Stimulated activated effector memory CD8-positive, alpha-beta T cell treated with anti-CD3 and anti-CD28 coated beads, Interleukin-12 subunit alpha, Interleukin-12 subunit beta, amount 100 ng/mL, for 72 hours (primary cell): ENCODE measurements around the gene RIGI.
"Not testable (repeated sequence)": the region's sequence is repeated elsewhere in the genome, so short reads cannot be mapped to it uniquely, and the experiment has no call there.

Experiments
- ATAC-seq: fragments of 150-1000 bp; cut with Tn5 transposase; 2 replicates; pipeline ENCODE4 v1.10.0; 2021
- DNase-seq, 2 donors: peaks; one replicate each; pipeline ENCODE4 v3.0.0; 2021 to 2022; ENCODE audit warnings: low spot score in 2 of 2
- H3K27ac Mint-ChIP-seq: one replicate; pipeline ENCODE4 v1.8.0; 2022; ENCODE audit warnings: mild to moderate bottlenecking, mixed read lengths
- H3K36me3 Mint-ChIP-seq: one replicate; pipeline ENCODE4 v1.8.0; 2022; ENCODE audit warnings: mild to moderate bottlenecking, mixed read lengths
- H3K4me1 Mint-ChIP-seq: one replicate; pipeline ENCODE4 v1.8.0; 2022; ENCODE audit warnings: mixed read lengths
- H3K4me3 Mint-ChIP-seq: one replicate; pipeline ENCODE4 v1.8.0; 2022; ENCODE audit warnings: mild to moderate bottlenecking, mixed read lengths
- H3K9me3 Mint-ChIP-seq: one replicate; pipeline ENCODE4 v1.8.0; 2022; ENCODE audit warnings: mixed read lengths

Gene RIGI

GRCh38 chr9:32550562-32551275 lies 24.7 kb upstream of the RIGI start:
- Mint-ChIP-seq H3K36me3 (peaks cover 73% of the 10 kb centered on the region), H3K27ac (peak overlapping the region; percentile 100), H3K9me3 (no peaks in the 10 kb centered on the region), H3K4me3 (peak overlapping the region; percentile 99), H3K4me1 (peaks cover 34% of the 10 kb centered on the region)
- ATAC-seq (peak; percentile 81), DNase-seq (peak; percentile 91 to 97)

- Mint-ChIP-seq H3K4me1 (peaks cover 29% of the 10 kb centered on the region), H3K36me3 (peaks cover 73% of the 10 kb centered on the region), H3K4me3 (peak overlapping the region; percentile 99), H3K9me3 (no peaks in the 10 kb centered on the region), H3K27ac (peak overlapping the region; percentile 100)
- ATAC-seq (no peak), DNase-seq (no peak)
Measured at GRCh38 chr9:32550150-32550561, 24.2 kb upstream of the RIGI start.

DNA sequence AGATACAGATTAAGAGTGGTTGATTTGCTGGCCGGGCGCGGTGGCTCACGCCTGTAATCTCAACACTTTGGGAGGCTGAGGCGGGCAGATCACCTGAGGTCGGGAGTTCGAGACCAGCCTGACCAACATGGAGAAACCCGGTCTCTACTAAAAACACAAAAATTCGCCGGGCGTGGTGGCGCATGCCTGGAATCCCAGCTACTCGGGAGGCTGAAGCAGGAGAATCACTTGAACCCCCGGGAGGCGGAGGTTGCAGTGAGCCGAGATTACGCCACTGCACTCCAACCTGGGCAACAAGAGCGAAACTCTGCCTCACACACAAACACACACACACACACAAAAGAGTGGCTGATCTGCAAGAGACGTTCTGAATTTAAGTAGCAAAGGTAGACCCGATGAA lies 22.2 kb upstream of the RIGI start:
- DNase-seq, H3K27ac Mint-ChIP-seq, H3K4me3 Mint-ChIP-seq, H3K9me3 Mint-ChIP-seq, ATAC-seq: not testable (repeated sequence)
- Mint-ChIP-seq H3K36me3 (peaks cover 74% of the 10 kb centered on the region), H3K4me1 (peaks cover 23% of the 10 kb centered on the region)

DNA sequence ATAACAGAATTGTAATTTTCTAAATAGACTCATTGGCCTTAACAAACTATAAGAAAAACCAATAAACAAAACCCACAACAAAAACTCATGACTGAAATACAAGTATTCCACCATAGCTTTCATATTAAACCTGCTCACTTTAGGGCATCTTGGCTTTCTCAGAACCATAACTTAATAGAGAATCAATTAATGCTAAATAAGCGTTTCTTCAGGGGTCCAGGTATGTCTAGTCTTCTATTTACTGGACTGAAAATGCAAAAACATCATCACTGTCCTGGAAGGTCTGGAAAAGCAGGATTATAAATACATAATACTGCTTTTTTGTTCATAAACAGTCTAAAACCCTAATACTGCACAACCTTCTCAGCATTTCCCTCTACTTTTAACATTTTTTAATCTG lies 19.9 kb upstream of the RIGI start:
- H3K4me3 Mint-ChIP-seq = no peak overlapping the region
- ATAC-seq = no peak
- peaks cover 76% of the 10 kb centered on the region for H3K36me3 Mint-ChIP-seq
- peak overlapping the region; percentile 37 for H3K27ac Mint-ChIP-seq
- no peaks in the 10 kb centered on the region for H3K9me3 Mint-ChIP-seq
- H3K4me1 Mint-ChIP-seq = peaks cover 17% of the 10 kb centered on the region
- DNase-seq = no peak

DNA sequence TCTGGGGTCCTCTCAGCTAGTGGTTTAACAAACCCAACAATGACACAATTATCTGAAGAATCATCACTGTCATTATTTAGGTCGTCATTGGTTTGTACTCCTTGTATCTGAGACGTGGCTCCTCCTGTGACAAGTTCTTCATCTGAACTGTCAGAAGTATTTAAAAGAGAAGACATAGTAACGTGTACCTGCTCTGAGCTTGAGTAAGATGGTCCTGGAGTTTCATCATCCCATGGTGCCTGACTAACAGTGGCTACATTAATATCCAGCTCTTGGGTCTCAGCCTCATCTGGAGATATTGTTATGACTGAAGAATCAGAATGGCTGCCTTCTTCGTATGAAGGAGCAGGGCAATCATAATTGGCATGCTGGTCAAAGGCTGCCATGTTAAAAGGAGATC lies 17.1 kb upstream of the RIGI start:
- no peaks in the 10 kb centered on the region for H3K9me3 Mint-ChIP-seq
- H3K4me1 Mint-ChIP-seq = no peaks in the 10 kb centered on the region
- DNase-seq (no peak), ATAC-seq (no peak)
- H3K27ac Mint-ChIP-seq = no peak overlapping the region
- H3K36me3 Mint-ChIP-seq = peaks cover 50% of the 10 kb centered on the region
- H3K4me3 Mint-ChIP-seq = no peak overlapping the region

GRCh38 chr9:32533816-32534215 lies 7.8 kb upstream of the RIGI start:
- no peaks in the 10 kb centered on the region for H3K36me3 Mint-ChIP-seq
- H3K27ac Mint-ChIP-seq = no peak overlapping the region
- no peaks in the 10 kb centered on the region for H3K4me1 Mint-ChIP-seq
- H3K4me3 Mint-ChIP-seq = no peak overlapping the region
- H3K9me3 Mint-ChIP-seq = no peaks in the 10 kb centered on the region
- ATAC-seq (no peak), DNase-seq (no peak)

- Mint-ChIP-seq H3K36me3 (no peaks in the 10 kb centered on the region), H3K4me3 (no peak overlapping the region), H3K27ac (no peak overlapping the region), H3K9me3 (no peaks in the 10 kb centered on the region), H3K4me1 (no peaks in the 10 kb centered on the region)
- DNase-seq (no peak), ATAC-seq (no peak)
Measured at GRCh38 chr9:32533336-32533735, 7.3 kb upstream of the RIGI start.

GRCh38 chr9:32526707-32527048 lies 682 bp upstream of the RIGI start:
- peak overlapping the region; percentile 93 for H3K4me3 Mint-ChIP-seq
- peaks cover 5% of the 10 kb centered on the region for H3K36me3 Mint-ChIP-seq
- H3K4me1 Mint-ChIP-seq = peaks cover 30% of the 10 kb centered on the region
- DNase-seq (no peak), ATAC-seq (no peak)
- H3K27ac Mint-ChIP-seq = peak overlapping the region; percentile 93
- no peaks in the 10 kb centered on the region for H3K9me3 Mint-ChIP-seq

- Mint-ChIP-seq H3K4me1 (peaks cover 30% of the 10 kb centered on the region), H3K9me3 (no peaks in the 10 kb centered on the region), H3K27ac (peak overlapping the region; percentile 93), H3K4me3 (peak overlapping the region; percentile 93), H3K36me3 (peaks cover 5% of the 10 kb centered on the region)
- DNase-seq (no peak), ATAC-seq (no peak)
Measured at GRCh38 chr9:32525709-32526030, 326 bp downstream of the RIGI start.

DNA sequence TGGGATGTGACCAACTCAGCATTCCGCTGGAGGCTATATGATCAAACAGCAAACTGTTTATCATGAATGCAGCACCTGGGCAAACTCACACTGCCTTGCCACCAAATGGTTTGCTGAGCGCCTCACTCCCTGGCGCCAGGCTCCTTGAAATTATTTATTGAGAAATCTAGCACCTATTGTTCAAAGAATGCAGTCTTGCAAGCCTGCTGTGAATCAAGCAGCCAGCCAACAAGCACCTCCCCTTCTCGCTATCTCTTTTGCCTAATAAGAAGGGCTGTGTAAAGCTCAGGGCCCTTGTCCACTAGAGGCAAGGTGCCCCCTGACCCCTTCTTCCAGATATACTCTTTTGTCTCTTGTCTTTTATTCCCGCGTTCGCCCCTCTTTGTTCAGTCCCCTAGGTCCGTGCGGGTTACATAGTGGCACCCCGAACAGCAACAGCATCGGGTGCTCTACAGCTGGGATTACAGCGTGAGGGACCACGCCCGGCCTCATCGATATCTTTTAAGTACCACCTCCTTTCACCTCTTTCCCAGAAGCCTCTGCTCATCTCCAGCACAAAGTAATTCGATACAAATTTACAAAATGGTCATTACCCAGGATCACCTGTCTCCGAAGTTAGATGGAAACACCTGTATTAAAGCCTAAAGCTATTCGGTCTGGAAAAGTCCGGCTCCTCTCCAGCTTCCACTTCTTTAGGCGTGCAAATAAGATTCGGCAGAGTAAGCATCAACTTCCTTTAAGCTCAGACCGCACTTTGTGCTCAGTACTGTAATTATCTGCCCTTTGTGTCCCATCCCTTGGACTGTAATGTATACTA lies 896 bp downstream of the RIGI start:
- Mint-ChIP-seq H3K4me1 (peaks cover 30% of the 10 kb centered on the region), H3K27ac (peak overlapping the region; percentile 93), H3K36me3 (peaks cover 5% of the 10 kb centered on the region), H3K9me3 (no peaks in the 10 kb centered on the region), H3K4me3 (peak overlapping the region; percentile 93)
- ATAC-seq (peak; percentile 68), DNase-seq (peak in 1 of 2 donors; percentile 55)

- peaks cover 30% of the 10 kb centered on the region for H3K4me1 Mint-ChIP-seq
- H3K4me3 Mint-ChIP-seq = peak overlapping the region; percentile 93
- not testable (repeated sequence) for H3K9me3 Mint-ChIP-seq, ATAC-seq, H3K36me3 Mint-ChIP-seq, DNase-seq
- H3K27ac Mint-ChIP-seq = peak overlapping the region; percentile 93
Measured at GRCh38 chr9:32524558-32524891, 1.5 kb downstream of the RIGI start.

DNA sequence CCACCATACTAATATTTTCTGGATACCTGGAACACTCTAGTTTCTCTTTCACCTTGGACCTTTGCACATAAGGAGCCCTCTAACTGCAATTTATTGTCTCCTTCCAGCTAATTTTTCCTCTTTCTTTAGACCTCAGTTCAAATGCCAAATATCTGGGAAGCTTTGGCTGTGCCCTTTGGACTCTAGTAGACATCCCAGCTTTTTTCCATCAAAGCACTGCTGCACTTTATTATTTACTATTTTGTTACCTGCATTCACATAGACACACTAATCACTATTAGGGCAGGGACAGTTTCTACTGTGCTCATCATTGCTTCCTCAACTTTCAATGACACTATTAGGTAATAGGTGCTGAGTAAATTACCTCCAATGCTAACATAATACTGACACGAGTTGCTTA lies 2.1 kb downstream of the RIGI start:
- ATAC-seq (no peak), DNase-seq (no peak)
- Mint-ChIP-seq H3K4me3 (peak overlapping the region; percentile 93), H3K36me3 (peaks cover 5% of the 10 kb centered on the region), H3K4me1 (peaks cover 30% of the 10 kb centered on the region), H3K27ac (peak overlapping the region; percentile 8), H3K9me3 (no peaks in the 10 kb centered on the region)

GRCh38 chr9:32518276-32518675 lies 7.7 kb downstream of the RIGI start:
- H3K27ac Mint-ChIP-seq = no peak overlapping the region
- no peaks in the 10 kb centered on the region for H3K36me3 Mint-ChIP-seq
- peaks cover 36% of the 10 kb centered on the region for H3K4me1 Mint-ChIP-seq
- H3K9me3 Mint-ChIP-seq = no peaks in the 10 kb centered on the region
- DNase-seq (no peak), ATAC-seq (no peak)
- no peak overlapping the region for H3K4me3 Mint-ChIP-seq

DNA sequence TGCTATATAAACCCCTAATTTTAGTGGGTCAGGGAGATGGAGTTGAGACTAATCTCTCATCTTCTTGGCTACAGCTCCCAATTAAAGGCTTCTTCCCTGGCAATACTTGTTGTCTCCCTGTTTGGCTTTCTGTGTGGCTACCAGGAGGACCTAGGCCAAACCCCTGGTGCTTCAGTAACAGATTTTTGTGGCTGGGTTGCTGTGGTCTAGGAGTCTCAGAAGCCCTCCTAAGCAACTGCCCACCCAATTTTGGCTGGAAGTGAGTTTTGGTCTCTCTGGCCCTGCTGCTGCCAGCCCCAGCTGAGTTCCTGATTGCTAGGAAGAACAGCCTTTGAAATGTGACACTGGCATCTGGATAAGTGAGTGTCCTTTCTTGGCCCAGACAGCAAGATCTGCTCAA lies 9.8 kb downstream of the RIGI start:
- H3K9me3 Mint-ChIP-seq = no peaks in the 10 kb centered on the region
- H3K36me3 Mint-ChIP-seq = no peaks in the 10 kb centered on the region
- peak overlapping the region; percentile 4 for H3K27ac Mint-ChIP-seq
- H3K4me3 Mint-ChIP-seq = no peak overlapping the region
- ATAC-seq (peak; percentile 13), DNase-seq (no peak)
- H3K4me1 Mint-ChIP-seq = peaks cover 42% of the 10 kb centered on the region

- H3K36me3 Mint-ChIP-seq = no peaks in the 10 kb centered on the region
- H3K27ac Mint-ChIP-seq = no peak overlapping the region
- H3K4me1 Mint-ChIP-seq = peaks cover 52% of the 10 kb centered on the region
- ATAC-seq = no peak
- no peaks in the 10 kb centered on the region for H3K9me3 Mint-ChIP-seq
- no peak overlapping the region for H3K4me3 Mint-ChIP-seq
- DNase-seq = no peak
Measured at GRCh38 chr9:32508728-32509127, 17.3 kb downstream of the RIGI start.

GRCh38 chr9:32503008-32503407 lies 23.0 kb downstream of the RIGI start:
- Mint-ChIP-seq H3K9me3 (no peaks in the 10 kb centered on the region), H3K36me3 (peaks cover 26% of the 10 kb centered on the region), H3K4me3 (no peak overlapping the region), H3K27ac (peak overlapping the region; percentile 18), H3K4me1 (peaks cover 17% of the 10 kb centered on the region)
- ATAC-seq (no peak), DNase-seq (no peak)
